ENCODE data around the gene FAM180B.
"Not testable (repeated sequence)": the region's sequence is repeated elsewhere in the genome, so short reads cannot be mapped to it uniquely, and the experiment has no call there.

DNA sequence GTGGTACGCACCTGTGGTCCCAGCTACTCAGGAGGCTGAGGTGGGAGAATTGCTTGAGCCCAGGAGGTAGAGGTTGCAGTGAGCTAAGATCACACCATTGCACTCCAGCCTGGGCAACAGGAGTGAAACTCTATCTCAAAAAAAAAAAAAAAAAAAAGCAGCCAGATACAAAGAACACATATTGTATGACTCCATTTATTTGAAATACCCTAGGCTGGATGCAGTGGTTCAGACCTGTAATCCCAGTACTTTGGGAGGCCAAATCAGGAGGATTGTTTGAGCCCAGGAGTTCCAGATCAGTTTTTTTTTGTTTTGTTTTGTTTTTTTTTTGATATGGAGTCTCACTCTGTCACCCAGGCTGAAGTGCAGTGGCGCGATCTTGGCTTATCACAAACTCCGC lies 24.1 kb upstream of the FAM180B start:
- TF ChIP-seq, protein P1, sequence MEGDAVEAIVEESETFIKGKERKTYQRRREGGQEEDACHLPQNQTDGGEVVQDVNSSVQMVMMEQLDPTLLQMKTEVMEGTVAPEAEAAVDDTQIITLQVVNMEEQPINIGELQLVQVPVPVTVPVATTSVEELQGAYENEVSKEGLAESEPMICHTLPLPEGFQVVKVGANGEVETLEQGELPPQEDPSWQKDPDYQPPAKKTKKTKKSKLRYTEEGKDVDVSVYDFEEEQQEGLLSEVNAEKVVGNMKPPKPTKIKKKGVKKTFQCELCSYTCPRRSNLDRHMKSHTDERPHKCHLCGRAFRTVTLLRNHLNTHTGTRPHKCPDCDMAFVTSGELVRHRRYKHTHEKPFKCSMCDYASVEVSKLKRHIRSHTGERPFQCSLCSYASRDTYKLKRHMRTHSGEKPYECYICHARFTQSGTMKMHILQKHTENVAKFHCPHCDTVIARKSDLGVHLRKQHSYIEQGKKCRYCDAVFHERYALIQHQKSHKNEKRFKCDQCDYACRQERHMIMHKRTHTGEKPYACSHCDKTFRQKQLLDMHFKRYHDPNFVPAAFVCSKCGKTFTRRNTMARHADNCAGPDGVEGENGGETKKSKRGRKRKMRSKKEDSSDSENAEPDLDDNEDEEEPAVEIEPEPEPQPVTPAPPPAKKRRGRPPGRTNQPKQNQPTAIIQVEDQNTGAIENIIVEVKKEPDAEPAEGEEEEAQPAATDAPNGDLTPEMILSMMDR (IDR thresholded peaks at IDR 0.05): not testable (repeated sequence)
- not testable (repeated sequence) for TF ChIP-seq POLR2A, EP300 (IDR thresholded peaks at IDR 0.05)
